GM18517 (cell line): ENCODE measurements around the gene TXLNG.
A peak's percentile ranks its signal among the peaks of the same experiment; 100 is the strongest.
"Not testable (repeated sequence)": the region's sequence is repeated elsewhere in the genome, so short reads cannot be mapped to it uniquely, and the experiment has no call there.

Source experiments
- ATAC-seq: cut with Tn5 transposase; IDR thresholded peaks from one replicate; pipeline ENCODE4 v1.9.1; 2021; ENCODE audit warnings: mild to moderate bottlenecking, moderate library complexity; ENCODE audit not compliant: unreplicated experiment

TXLNG gene

GRCh38 chrX:16784440-16784839 is 1.8 kb upstream of the TXLNG start:
- not testable (repeated sequence) for ATAC-seq

GRCh38 chrX:16785247-16786138 is 773 bp upstream of the TXLNG start:
- no peak for ATAC-seq

GRCh38 chrX:16786791-16787735 is 797 bp downstream of the TXLNG start:
- peak; percentile 26 for ATAC-seq

- ATAC-seq, result no peak
Measured at GRCh38 chrX:16788477-16788876, 2.2 kb downstream of the TXLNG start.

- no peak for ATAC-seq
Measured at GRCh38 chrX:16796298-16796697, 10.0 kb downstream of the TXLNG start.

GRCh38 chrX:16797358-16797757 is 11.1 kb downstream of the TXLNG start:
- no peak for ATAC-seq

- ATAC-seq, result no peak
Measured at GRCh38 chrX:16797841-16798240, 11.6 kb downstream of the TXLNG start.

GRCh38 chrX:16804923-16805464 is 18.7 kb downstream of the TXLNG start:
- peak; percentile 74 for ATAC-seq

- no peak for ATAC-seq
Measured at GRCh38 chrX:16807548-16807947, 21.3 kb downstream of the TXLNG start.

- no peak for ATAC-seq
Measured at GRCh38 chrX:16807976-16808542, 21.8 kb downstream of the TXLNG start.

GRCh38 chrX:16814597-16814996 is 28.3 kb downstream of the TXLNG start:
- no peak for ATAC-seq

GRCh38 chrX:16819634-16820033 is 33.4 kb downstream of the TXLNG start:
- no peak for ATAC-seq

GRCh38 chrX:16822723-16823122 is 36.5 kb downstream of the TXLNG start:
- ATAC-seq, result no peak

- ATAC-seq, result no peak
Measured at GRCh38 chrX:16825264-16826035, 39.2 kb downstream of the TXLNG start.

- no peak for ATAC-seq
Measured at GRCh38 chrX:16826207-16826606, 39.9 kb downstream of the TXLNG start.

GRCh38 chrX:16827225-16827624 is 41.0 kb downstream of the TXLNG start:
- ATAC-seq, result no peak

GRCh38 chrX:16828124-16828908 is 42.0 kb downstream of the TXLNG start:
- no peak for ATAC-seq

GRCh38 chrX:16832301-16832700 is 46.0 kb downstream of the TXLNG start:
- ATAC-seq, result no peak

GRCh38 chrX:16834806-16835205 is 48.5 kb downstream of the TXLNG start:
- ATAC-seq, result no peak
